ENCODE data around the gene KIAA0040.

The KIAA0040 gene

DNA sequence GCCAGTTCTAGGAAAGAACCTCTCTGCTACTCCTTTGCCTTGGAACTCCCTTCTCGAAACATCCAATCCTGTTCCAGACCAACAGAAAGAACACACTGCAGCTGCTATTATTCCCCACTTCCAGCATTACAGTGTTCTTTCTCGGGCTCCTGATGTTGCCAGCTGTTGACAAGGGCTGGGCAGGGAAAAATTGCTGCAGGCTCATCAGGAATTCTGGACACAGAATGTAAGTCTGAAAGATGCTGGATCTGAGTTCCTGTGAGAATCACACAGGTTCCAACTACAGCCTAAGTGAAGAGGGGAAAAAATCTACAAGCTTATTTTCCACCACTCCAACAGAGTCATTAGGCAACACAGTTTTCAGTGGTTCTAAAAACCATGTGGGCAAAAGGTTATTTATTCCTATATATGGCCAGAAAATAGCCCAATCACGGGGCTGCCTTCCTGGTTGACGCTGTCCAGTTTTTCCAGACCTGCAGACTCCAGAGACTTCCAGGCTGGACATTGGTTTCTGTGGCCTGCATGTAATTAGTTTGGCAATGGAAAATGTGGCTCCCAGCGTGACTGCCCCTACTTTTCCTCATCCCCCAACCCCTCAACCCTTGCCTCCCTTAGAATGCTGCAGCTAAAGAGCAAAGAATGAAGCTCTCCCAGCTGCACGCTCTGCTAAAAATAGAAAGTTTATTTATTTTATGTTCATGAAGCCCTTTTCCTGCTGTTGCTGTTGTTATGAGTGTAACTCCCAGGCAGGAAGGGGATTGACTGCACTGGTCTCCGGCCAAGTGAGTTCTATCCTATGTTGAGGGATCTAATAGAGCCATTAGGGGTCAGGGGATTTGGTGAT is 8.3 kb upstream of the KIAA0040 start:
- DNase-seq: no peak

DNA sequence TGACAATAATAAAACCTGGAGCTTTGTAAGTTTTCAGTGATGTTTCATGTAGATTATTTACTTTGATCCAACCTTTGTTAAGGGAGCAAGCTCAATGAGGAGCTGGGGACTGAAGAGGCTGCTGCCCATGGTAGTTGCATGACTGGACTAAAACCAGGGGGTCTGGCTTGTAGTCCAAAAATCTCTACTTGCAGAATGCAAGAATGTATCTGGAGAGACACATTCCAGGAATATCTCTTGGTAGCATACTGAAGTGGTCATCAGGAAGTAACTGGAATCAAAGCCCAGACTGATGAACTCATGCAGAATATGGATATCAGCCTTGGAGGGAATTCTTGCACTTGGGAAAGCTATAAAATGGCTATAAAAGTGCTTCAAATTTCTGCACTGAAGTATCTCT is 5.8 kb upstream of the KIAA0040 start:
- DNase-seq: no peak

GRCh38 chr1:175197531-175197930 is 5.0 kb upstream of the KIAA0040 start:
- DNase-seq: no peak

- no peak for DNase-seq
Measured at GRCh38 chr1:175195798-175196197, 3.2 kb upstream of the KIAA0040 start.

DNA sequence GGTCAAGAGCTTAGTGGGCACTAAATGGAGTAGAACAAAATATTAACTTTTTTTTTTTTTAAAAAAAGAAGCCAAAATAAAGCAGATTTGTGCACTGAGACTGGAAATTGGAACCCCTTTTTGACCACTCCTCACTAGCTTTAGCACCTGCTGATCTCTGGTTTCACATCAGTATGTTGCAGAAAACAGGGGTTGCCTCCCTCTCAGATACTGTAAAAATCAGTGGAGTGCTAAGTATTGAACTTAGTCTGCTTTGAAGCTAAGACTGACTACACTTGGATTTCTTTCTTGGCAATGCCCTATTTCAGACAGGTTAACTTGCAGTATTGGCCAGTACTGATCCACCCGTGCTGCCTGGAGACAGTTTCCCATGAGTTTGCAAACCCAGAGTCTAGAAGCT is 2.7 kb upstream of the KIAA0040 start:
- no peak for DNase-seq

DNA sequence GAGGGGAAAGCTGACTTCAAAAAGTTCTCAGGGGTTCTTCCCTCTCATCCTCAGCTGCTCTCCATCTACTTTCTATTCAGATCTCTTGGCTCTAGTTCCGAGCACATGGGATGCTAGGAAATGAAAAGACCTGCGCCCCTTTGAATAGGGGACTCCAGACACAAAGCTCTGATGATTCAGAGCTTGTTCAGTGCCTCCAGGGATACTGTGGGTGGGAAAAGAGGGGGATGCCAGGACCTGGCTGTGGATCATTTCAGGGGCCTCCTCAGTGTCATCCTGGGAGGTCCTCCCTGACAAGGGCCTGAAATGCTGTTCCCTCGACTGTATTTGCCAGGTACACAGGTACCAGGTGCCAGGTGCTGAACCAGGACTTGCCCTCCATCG is 943 bp upstream of the KIAA0040 start:
- DNase-seq: no peak

DNA sequence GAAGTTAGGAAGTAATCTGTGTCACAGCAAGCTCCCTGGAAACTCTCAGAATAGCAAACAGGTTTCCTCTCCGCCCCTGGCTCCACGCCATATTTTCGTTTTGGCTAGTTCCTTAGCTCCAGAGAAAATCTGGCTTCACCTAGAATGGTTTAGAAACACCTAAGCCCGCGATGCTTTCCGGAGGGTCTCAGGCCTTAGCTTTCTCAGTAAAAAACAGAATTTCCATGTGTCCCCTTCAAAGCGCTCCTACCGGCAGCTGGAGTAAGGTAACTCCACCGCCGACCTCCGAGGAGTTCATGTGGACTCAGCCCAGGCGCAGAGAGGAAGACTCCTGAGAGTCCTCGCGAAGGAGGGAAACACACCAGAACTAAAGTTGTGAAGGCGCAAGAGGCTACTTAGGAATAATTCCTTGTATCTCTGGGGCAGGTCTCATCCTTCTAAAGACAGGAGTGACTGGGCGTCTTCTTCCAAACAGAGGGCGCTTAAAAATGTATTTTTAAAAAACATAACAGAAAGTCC is 406 bp downstream of the KIAA0040 start:
- DNase-seq: peak; percentile 59

- peak; percentile 36 for DNase-seq
Measured at GRCh38 chr1:175191659-175192058, 917 bp downstream of the KIAA0040 start.

GRCh38 chr1:175188936-175189335 is 3.6 kb downstream of the KIAA0040 start:
- DNase-seq: peak; percentile 89

- no peak for DNase-seq
Measured at GRCh38 chr1:175186433-175187160, 6.0 kb downstream of the KIAA0040 start.

DNA sequence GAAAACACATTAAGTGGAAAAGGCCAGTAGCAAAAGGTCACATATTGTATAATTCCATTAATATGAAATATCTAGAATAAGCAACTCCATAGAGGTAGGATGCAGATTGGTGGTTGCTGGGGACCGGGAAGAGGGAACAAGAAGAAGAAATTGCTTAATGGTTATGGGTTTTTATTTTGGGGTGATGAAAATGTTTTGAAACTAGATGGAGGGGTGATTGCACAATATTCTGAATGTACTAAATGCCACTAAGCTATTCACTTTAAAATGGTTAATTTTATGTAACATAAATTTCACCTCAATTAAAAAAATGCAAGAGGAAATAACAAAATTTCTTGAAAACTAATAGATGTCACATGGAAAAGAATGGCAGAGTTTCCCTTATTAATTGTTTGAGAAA is 6.7 kb downstream of the KIAA0040 start:
- DNase-seq: no peak

DNA sequence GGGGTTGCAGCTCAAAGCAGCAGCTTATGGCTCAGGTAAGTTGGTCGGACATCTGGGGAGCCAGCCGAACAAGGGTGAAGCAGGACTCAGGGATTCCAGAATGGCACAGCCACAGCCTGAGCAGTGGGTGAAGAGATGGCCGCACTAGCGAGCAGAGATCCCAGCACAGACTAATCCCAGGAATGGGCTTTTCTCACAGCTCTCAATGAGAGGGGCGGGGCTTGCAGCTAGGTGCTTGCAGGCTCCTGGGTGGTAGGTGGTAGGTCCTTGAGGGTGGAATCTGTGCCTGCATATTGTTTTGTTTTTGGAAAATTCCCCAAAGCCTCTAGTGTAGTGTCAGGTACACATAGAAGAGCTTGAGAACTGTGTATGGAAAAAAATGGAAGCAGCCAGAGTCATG is 9.0 kb downstream of the KIAA0040 start:
- no peak for DNase-seq

- DNase-seq: peak; percentile 87
Measured at GRCh38 chr1:175182201-175182746, 10.3 kb downstream of the KIAA0040 start.

- DNase-seq: no peak
Measured at GRCh38 chr1:175179837-175180590, 12.6 kb downstream of the KIAA0040 start.

- DNase-seq: no peak
Measured at GRCh38 chr1:175178456-175178855, 14.1 kb downstream of the KIAA0040 start.

DNA sequence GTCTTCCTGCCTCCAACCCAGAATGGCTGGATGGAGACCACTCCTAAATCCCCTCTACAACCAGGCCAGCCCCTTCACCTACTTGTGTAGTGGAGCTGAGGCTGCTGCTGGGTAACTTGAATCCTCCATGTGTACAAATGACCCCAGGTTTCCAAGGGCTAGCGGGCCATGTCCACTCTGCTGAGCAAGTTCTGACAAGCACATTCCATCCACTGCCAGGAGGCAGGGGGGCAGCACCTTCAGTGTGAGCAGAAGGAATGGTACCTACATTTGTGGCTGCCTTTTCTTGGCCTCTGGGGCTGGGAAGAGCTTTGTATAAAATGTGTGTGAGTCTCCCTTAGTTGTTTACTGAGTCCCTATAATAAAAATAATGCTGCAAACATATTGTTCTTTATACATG is 14.5 kb downstream of the KIAA0040 start:
- DNase-seq: no peak

DNA sequence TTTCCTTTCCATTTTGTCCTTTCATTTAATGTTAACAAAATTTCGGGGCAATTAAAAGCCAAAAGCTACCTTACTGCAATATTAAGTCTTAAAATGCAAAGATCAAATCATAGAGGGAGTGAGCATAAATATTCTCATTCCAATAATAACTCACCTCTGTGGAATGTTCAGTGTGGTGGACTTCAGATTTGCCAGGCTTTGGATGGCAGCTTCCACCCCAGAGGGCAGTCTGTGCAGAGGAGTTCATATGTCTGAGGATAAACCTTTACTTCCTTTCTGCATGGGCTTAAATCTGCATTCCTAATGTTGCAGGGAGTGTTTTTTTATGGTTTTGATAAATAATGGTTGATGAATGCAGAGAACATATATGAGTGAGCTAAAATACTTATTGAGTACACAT is 16.3 kb downstream of the KIAA0040 start:
- no peak for DNase-seq

DNA sequence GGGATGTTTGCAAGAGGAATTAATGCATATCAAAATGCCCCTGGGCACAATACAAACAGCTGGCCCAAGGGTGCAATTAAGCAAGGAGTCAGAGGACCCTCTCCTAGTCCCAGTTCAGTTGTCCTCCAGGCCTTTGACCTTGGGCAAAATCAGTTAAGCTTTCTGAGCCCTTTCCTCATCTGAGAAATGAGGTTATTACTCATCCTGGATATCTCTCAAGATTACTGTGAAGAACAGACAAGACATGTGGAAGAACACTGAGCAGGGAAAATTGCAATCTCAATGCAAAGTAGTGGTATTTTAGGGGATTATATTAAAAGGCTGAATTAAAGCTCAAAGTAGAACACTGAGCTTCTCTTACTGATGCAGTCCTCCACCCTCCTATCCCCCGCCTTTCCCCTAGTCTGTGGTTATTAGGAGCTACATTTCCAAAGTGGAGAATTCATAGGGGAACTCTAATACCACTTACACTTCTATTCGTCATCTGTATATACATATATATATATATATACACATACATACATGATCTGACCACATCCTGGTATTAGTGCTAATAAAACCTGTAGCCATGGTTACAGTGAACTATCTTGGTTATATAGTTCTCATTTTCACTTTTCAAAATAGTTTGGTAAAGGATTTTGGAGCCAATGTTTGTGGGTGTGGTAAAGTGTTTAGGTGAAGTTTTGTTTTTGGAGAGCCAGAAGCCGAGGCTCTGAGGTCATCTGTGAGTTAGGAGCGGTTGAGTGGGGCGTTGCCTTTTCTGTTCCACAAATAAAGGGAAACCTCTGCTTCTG is 18.1 kb downstream of the KIAA0040 start:
- DNase-seq: no peak

DNA sequence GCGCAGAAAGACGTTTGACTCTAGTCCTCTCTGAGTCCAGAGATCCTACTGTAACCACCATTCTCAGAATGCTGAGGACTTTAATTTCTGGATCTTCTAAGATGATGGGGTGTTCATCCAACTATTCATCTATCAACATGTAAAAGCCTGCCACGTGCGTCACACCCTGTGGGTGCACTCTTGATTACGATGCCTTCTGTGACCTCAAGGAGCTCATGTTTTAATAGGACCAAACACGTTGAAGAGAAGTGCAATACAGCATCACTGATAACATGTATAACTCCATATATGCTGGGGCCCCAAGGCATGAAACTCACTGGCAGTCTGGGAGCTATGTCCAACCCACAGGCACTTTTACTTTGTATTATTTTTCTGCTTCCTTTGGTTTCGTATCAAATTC is 19.0 kb downstream of the KIAA0040 start:
- peak; percentile 57 for DNase-seq

DNA sequence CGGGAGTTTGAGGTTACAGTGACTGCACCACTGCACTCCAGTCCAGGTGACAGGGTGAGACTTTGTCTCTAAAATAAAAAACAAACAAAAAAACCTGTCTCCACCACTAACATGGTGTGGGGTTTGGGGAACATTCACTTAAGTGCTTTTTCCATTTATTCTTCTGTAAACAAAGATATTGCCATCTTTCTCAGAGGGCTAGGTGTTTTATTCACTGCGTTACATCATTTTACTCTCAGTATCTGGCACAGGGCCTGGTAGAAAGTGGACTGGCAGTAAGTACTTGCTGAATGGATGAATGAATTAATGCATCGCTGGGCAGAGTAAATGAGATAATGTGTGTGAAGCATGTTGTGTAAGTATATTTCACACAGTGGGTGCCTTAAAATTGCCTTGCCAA is 20.1 kb downstream of the KIAA0040 start:
- DNase-seq: no peak

- peak; percentile 74 for DNase-seq
Measured at GRCh38 chr1:175171036-175171913, 21.3 kb downstream of the KIAA0040 start.
